CD4-positive, alpha-beta T cell (primary cell): ENCODE data around the gene MYO5C. TPM values are rescaled to one million over a fixed set of nuclear protein-coding genes. Genes with fewer than 3 reads are reported as not detected.

Source experiments
- ATAC-seq: fragments of 200-7000 bp; cut with Tn5 transposase; one replicate; pipeline ENCODE4 v1.10.0; 2022; ENCODE audit warnings: mild to moderate bottlenecking; ENCODE audit not compliant: poor library complexity
- CTCF ChIA-PET: fragments of 350-600 bp; sonication (Branson Sonifier 250); formaldehyde crosslinking; loops from one replicate; lab custom pipeline; 2021; ENCODE audit warnings: antibody characterized with exemption, inconsistent platforms; lab: Charles Lee
- POLR2A ChIA-PET: fragments of 350-600 bp; sonication (Branson Sonifier 250); formaldehyde crosslinking; loops from one replicate; lab custom pipeline; 2021; ENCODE audit warnings: antibody characterized with exemption, inconsistent platforms; lab: Charles Lee
- DNase-seq, 14 experiments: peaks; one replicate each; pipeline ENCODE4 v3.0.0-alpha.2; 2013 to 2020; ENCODE audit warnings: mixed read lengths in 2 of 14
- H3K27ac ChIP-seq, 2 donors: one replicate each; pipeline versions ENCODE4 v1.5.1 to v1.7.0; 2013; ENCODE audit warnings: low read length in 2 of 2, low read depth in 1 of 2, mild to moderate bottlenecking in 1 of 2
- H3K27me3 ChIP-seq, 2 experiments: 1 replicate in 1 of 2; 2 replicates in 1 of 2; pipeline versions ENCODE4 v1.6.1 to v1.7.0; 2013; ENCODE audit warnings: low read length in 2 of 2, control low read depth in 1 of 2, mild to moderate bottlenecking in 1 of 2, moderate library complexity in 1 of 2; ENCODE audit not compliant: insufficient read depth in 2 of 2, control insufficient read depth in 1 of 2
- H3K36me3 ChIP-seq: one replicate; pipeline ENCODE4 v1.6.1; 2013; ENCODE audit warnings: low read length, control low read depth; ENCODE audit not compliant: insufficient read depth
- H3K4me1 ChIP-seq: one replicate; pipeline ENCODE4 v1.6.1; 2013; ENCODE audit warnings: low read length, control low read depth; ENCODE audit not compliant: insufficient read depth
- H3K4me3 ChIP-seq: one replicate; pipeline ENCODE4 v1.5.1; 2013; ENCODE audit warnings: mild to moderate bottlenecking, low read length, moderate library complexity
- H3K9me3 ChIP-seq, 2 experiments: 1 replicate in 1 of 2; 2 replicates in 1 of 2; pipeline versions ENCODE4 v1.6.1 to v1.7.0; 2013; ENCODE audit warnings: low read length in 2 of 2, mild to moderate bottlenecking in 2 of 2, control low read depth in 1 of 2, moderate library complexity in 1 of 2; ENCODE audit not compliant: control insufficient read depth in 1 of 2, insufficient read depth in 1 of 2
- H3K27ac Mint-ChIP-seq: one replicate; pipeline ENCODE4 v1.8.0; 2020; ENCODE audit warnings: mixed read lengths
- H3K27me3 Mint-ChIP-seq: one replicate; pipeline ENCODE4 v1.8.0; 2021; ENCODE audit warnings: mixed read lengths
- H3K36me3 Mint-ChIP-seq: one replicate; pipeline ENCODE4 v1.8.0; 2021; ENCODE audit warnings: low read depth, mixed read lengths
- H3K4me1 Mint-ChIP-seq: one replicate; pipeline ENCODE4 v1.8.0; 2021; ENCODE audit warnings: low read depth, mixed read lengths
- H3K4me3 Mint-ChIP-seq: one replicate; pipeline ENCODE4 v1.8.0; 2020; ENCODE audit warnings: mild to moderate bottlenecking, mixed read lengths
- H3K9me3 Mint-ChIP-seq: one replicate; pipeline ENCODE4 v1.8.0; 2020; ENCODE audit warnings: mixed read lengths
- CTCF ChIP-seq: fragments of 200-600 bp; IDR thresholded peaks from one replicate; pipeline ENCODE4 v1.8.0; 2022; ENCODE audit warnings: antibody characterized with exemption, mild to moderate bottlenecking
- intact Hi-C, 2 experiments: fragments of 100-400 bp; cut with DNase I in 1 of 2; cut with micrococcal nuclease in 1 of 2; formaldehyde crosslinking; loops; one replicate each; pipeline versions ENCODE4 v1.15.1 to v1.9.0; 2023 to 2025; cut with DNase I, micrococcal nuclease
- total RNA-seq, 174 experiments: library from RNA in 2 of 174; stranded (reverse) in 2 of 174; gene quantifications; one replicate each; pipeline ENCODE4 v1.2.3 and lab custom pipeline; 2021 to 2026

MYO5C gene
- total RNA-seq, 2 experiments from 2014 or later, result 0.53 to 0.93 TPM

GRCh38 chr15:52150043-52150825 lies 145.4 kb downstream of the MYO5C start:
- POLR2A ChIA-PET, result no interaction called here
- Histone ChIP-seq H3K27me3 (no peaks in the 10 kb centered on the region), H3K36me3 (peaks cover 79% of the 10 kb centered on the region), H3K4me3 (no peak overlapping the region), H3K4me1 (no peaks in the 10 kb centered on the region), H3K9me3 (no peaks in the 10 kb centered on the region), H3K27ac (no peak overlapping the region)
- Mint-ChIP-seq H3K27ac (no peak overlapping the region), H3K27me3 (no peaks in the 10 kb centered on the region), H3K4me3 (no peak overlapping the region), H3K36me3 (peaks cover 81% of the 10 kb centered on the region), H3K4me1 (no peaks in the 10 kb centered on the region), H3K9me3 (no peaks in the 10 kb centered on the region)
- ATAC-seq (no peak), DNase-seq (no peak)
- TF ChIP-seq CTCF, result no peak
- CTCF ChIA-PET, result interaction anchor here (1.3 kb wide), 1 partner anchor 58 kb away, joined by 3 read pairs; no protein-coding TSS in a partner anchor
- intact Hi-C loops, result no loop called here

GRCh38 chr15:52148403-52148802 lies 147.2 kb downstream of the MYO5C start:
- Mint-ChIP-seq H3K27ac (no peak overlapping the region), H3K9me3 (no peaks in the 10 kb centered on the region), H3K36me3 (peaks cover 91% of the 10 kb centered on the region), H3K4me1 (no peaks in the 10 kb centered on the region), H3K27me3 (no peaks in the 10 kb centered on the region), H3K4me3 (no peak overlapping the region)
- DNase-seq (no peak), ATAC-seq (no peak)
- Histone ChIP-seq H3K4me1 (no peaks in the 10 kb centered on the region), H3K27me3 (no peaks in the 10 kb centered on the region), H3K4me3 (no peak overlapping the region), H3K27ac (no peak overlapping the region), H3K9me3 (no peaks in the 10 kb centered on the region), H3K36me3 (peaks cover 82% of the 10 kb centered on the region)
- POLR2A ChIA-PET, result no interaction called here
- CTCF ChIA-PET, result no interaction called here
- intact Hi-C loops, result no loop called here
- TF ChIP-seq CTCF, result no peak

- POLR2A ChIA-PET, result no interaction called here
- Histone ChIP-seq H3K4me1 (no peaks in the 10 kb centered on the region), H3K27me3 (no peaks in the 10 kb centered on the region), H3K4me3 (no peak overlapping the region), H3K9me3 (no peaks in the 10 kb centered on the region), H3K27ac (no peak overlapping the region), H3K36me3 (peaks cover 70% of the 10 kb centered on the region)
- Mint-ChIP-seq H3K27ac (no peak overlapping the region), H3K4me1 (no peaks in the 10 kb centered on the region), H3K27me3 (no peaks in the 10 kb centered on the region), H3K36me3 (peaks cover 90% of the 10 kb centered on the region), H3K9me3 (no peaks in the 10 kb centered on the region), H3K4me3 (no peak overlapping the region)
- intact Hi-C loops, result no loop called here
- ATAC-seq (no peak), DNase-seq (no peak)
- no peak for TF ChIP-seq CTCF
- CTCF ChIA-PET, result interaction anchor here (0.6 to 1.7 kb wide), 2 partner anchors 80 to 118 kb away, joined by 3 to 4 read pairs; no protein-coding TSS in a partner anchor
Measured at GRCh38 chr15:52146776-52147175, 148.8 kb downstream of the MYO5C start.
